Measurements from ENCODE around the gene LSM4. TPM values are rescaled to one million over a fixed set of nuclear protein-coding genes. Genes with fewer than 3 reads are reported as not detected.

Gene LSM4
- total and polyA plus RNA-seq, 2 donors (not counting 3 experiments of a cell fraction or from before 2014, with no cell fraction given) = 118 to 119 TPM

DNA sequence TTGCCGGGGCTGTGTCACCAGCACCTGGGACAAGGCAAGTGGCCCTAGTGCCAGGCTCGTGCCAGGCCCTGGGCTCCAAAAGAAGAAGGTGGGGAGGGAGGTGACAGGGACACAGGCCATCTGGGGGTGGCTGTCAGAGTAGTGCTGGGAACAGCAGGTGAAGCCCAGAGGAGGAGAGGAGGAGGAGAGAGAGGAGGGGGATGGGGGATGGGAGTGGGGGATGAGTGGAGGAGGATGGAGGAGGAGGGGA is 18.7 kb downstream of the LSM4 start:
- no peaks in the 10 kb centered on the region for H4K20me1 ChIP-seq (replicated peaks; ENCODE audit: control insufficient read depth, extremely low read depth, insufficient read depth, low read length)
- POLR2A ChIA-PET = interaction anchor here (0.5 to 5.3 kb wide), 6 partner anchors 11 to 82 kb away, joined by 3 to 73 read pairs (median 6); partner anchors contain the start of genes GDF15, JUND and LSM4
- no peaks in the 10 kb centered on the region for H3K79me2 ChIP-seq (ENCODE audit: control insufficient read depth, insufficient read depth, low read length)
- dilution Hi-C loops (cut with MboI; ENCODE audit: extremely low pct_ligation_motif_present, low sequenced_read_pairs) (no loop called here), intact Hi-C loops (cut with micrococcal nuclease) (loop anchor here (1.0 kb wide), 3 partner anchors 12 to 22 kb away; no protein-coding TSS in a partner anchor)
- no peaks in the 10 kb centered on the region for H3K9me3 ChIP-seq (replicated peaks; ENCODE audit: control insufficient read depth, insufficient read depth, low read length)
- no peak overlapping the region for H3K4me3 ChIP-seq (replicated peaks in 1 of 3; ENCODE audit: insufficient read depth in 1 of 3, low read depth in 1 of 3, low read length in 3 of 3)
- CTCF ChIA-PET = interaction anchor here (1.2 to 2.1 kb wide), 11 partner anchors 11 to 191 kb away, joined by 3 to 39 read pairs (median 7); partner anchors contain the start of genes GDF15 and LSM4
- no peaks in the 10 kb centered on the region for H3K9me1 ChIP-seq (replicated peaks; ENCODE audit: control insufficient read depth, extremely low read depth, insufficient read depth, low read length)
- no peak overlapping the region for H3K4me2 ChIP-seq (ENCODE audit: insufficient read depth, low read length)
- H3K27me3 ChIP-seq (ENCODE audit: control insufficient read depth in 2 of 2, insufficient read depth in 2 of 2, low read length in 2 of 2) = no peaks in the 10 kb centered on the region
- peaks cover 0 to 2% of the 10 kb centered on the region in 2 experiments for H3K36me3 ChIP-seq (ENCODE audit: control insufficient read depth in 2 of 2, extremely low read depth in 1 of 2, insufficient read depth in 2 of 2, low read length in 2 of 2)
- H3K27ac ChIP-seq (ENCODE audit: insufficient read depth, low read depth, low read length) = peak overlapping the region; percentile 98
- no TSS peak for BruUV-seq (replicated peaks)
- FAIRE-seq (no peak), DNase-seq (ENCODE audit: low read depth, low spot score) (no peak)
- H3K9ac ChIP-seq (replicated peaks; ENCODE audit: extremely low read depth, insufficient read depth, low read length) = peak overlapping the region; percentile 13
- peaks cover 21% of the 10 kb centered on the region for H3K4me1 ChIP-seq (ENCODE audit: control insufficient read depth, extremely low read depth, insufficient read depth, low read length)
- H2AFZ ChIP-seq (ENCODE audit: low read depth, low read length) = peak overlapping the region; percentile 46
- no peak for TF ChIP-seq EZH2 (IDR thresholded peaks at IDR 0.05; ENCODE audit: borderline replicate concordance, low read depth, low read length, severe bottlenecking)
- no peak for TF ChIP-seq POLR2A (IDR thresholded peaks at IDR 0.05; ENCODE audit: low read depth, low read length)
- TF ChIP-seq FOS (IDR thresholded peaks at IDR 0.05; ENCODE audit: borderline replicate concordance, insufficient read depth, low read length) = no peak
- no peak for TF ChIP-seq GATA2 (IDR thresholded peaks at IDR 0.05; ENCODE audit: insufficient read depth, insufficient read length, low read depth, low read length)
- TF ChIP-seq, protein P1, sequence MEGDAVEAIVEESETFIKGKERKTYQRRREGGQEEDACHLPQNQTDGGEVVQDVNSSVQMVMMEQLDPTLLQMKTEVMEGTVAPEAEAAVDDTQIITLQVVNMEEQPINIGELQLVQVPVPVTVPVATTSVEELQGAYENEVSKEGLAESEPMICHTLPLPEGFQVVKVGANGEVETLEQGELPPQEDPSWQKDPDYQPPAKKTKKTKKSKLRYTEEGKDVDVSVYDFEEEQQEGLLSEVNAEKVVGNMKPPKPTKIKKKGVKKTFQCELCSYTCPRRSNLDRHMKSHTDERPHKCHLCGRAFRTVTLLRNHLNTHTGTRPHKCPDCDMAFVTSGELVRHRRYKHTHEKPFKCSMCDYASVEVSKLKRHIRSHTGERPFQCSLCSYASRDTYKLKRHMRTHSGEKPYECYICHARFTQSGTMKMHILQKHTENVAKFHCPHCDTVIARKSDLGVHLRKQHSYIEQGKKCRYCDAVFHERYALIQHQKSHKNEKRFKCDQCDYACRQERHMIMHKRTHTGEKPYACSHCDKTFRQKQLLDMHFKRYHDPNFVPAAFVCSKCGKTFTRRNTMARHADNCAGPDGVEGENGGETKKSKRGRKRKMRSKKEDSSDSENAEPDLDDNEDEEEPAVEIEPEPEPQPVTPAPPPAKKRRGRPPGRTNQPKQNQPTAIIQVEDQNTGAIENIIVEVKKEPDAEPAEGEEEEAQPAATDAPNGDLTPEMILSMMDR (IDR thresholded peaks at IDR 0.05; ENCODE audit: extremely low read depth in 1 of 2, insufficient read depth in 1 of 2, low read depth in 1 of 2, low read length in 2 of 2) = no peak
- TF ChIP-seq POLR2AphosphoS5 (IDR thresholded peaks at IDR 0.05; ENCODE audit: insufficient read depth, low read depth, low read length) = no peak
- TF ChIP-seq MAX (IDR thresholded peaks at IDR 0.05; ENCODE audit: insufficient read depth, insufficient read length) = no peak
- no peak for TF ChIP-seq JUN (IDR thresholded peaks at IDR 0.05; ENCODE audit: borderline replicate concordance, insufficient read depth, insufficient read length, low read depth)
- TF ChIP-seq MYC (IDR thresholded peaks at IDR 0.05; ENCODE audit: low read depth, low read length) = no peak
